H9 (cell line): Measurements from ENCODE around the gene AHSG. TPM values are rescaled to one million over a fixed set of nuclear protein-coding genes. Genes with fewer than 3 reads are reported as not detected.

Experiments used
- DNase-seq: peaks from one replicate; pipeline ENCODE4 v3.0.0-alpha.2; 2017
- H2AFZ ChIP-seq: one replicate; pipeline ENCODE4 v1.6.1; 2013; ENCODE audit warnings: mild to moderate bottlenecking, low read length, control low read depth, moderate library complexity
- H2AK5ac ChIP-seq: 2 replicates; pipeline ENCODE4 v1.6.1; 2013; ENCODE audit warnings: low read length, control low read depth, mixed read lengths; ENCODE audit not compliant: insufficient read length
- H2BK120ac ChIP-seq: one replicate; pipeline ENCODE4 v1.6.1; 2013; ENCODE audit warnings: low read depth, mild to moderate bottlenecking, low read length, control low read depth, inconsistent platforms; ENCODE audit not compliant: poor library complexity, severe bottlenecking
- H2BK12ac ChIP-seq: 2 replicates; pipeline ENCODE4 v1.6.1; 2013; ENCODE audit warnings: low read length, control low read depth, mixed read lengths, low read depth; ENCODE audit not compliant: insufficient read length
- H2BK15ac ChIP-seq: 2 replicates; pipeline ENCODE4 v1.6.1; 2013; ENCODE audit warnings: low read depth, low read length, control low read depth
- H2BK20ac ChIP-seq: one replicate; pipeline ENCODE4 v1.6.1; 2013; ENCODE audit warnings: low read depth, mild to moderate bottlenecking, low read length, control low read depth, inconsistent platforms; ENCODE audit not compliant: poor library complexity, severe bottlenecking
- H2BK5ac ChIP-seq: 2 replicates; pipeline ENCODE4 v1.6.1; 2013; ENCODE audit warnings: low read length, control low read depth, mixed read lengths; ENCODE audit not compliant: insufficient read length
- H3K14ac ChIP-seq: 2 replicates; pipeline ENCODE4 v1.6.1; 2013; ENCODE audit warnings: low read length, control low read depth; ENCODE audit not compliant: insufficient read depth
- H3K18ac ChIP-seq: 2 replicates; pipeline ENCODE4 v1.6.1; 2013; ENCODE audit warnings: low read depth, mild to moderate bottlenecking, mixed read lengths, low read length, control low read depth; ENCODE audit not compliant: insufficient read length
- H3K23ac ChIP-seq: 2 replicates; pipeline ENCODE4 v1.6.1; 2013; ENCODE audit warnings: low read length, control low read depth, mixed read lengths, low read depth; ENCODE audit not compliant: insufficient read length
- H3K23me2 ChIP-seq: 2 replicates; pipeline ENCODE4 v1.6.1; 2013; ENCODE audit warnings: low read depth, mild to moderate bottlenecking, mixed read lengths, low read length, control low read depth; ENCODE audit not compliant: insufficient read length, poor library complexity, severe bottlenecking
- H3K27ac ChIP-seq: 2 replicates; pipeline ENCODE4 v1.5.1; 2013; ENCODE audit warnings: low read length, control low read depth, mixed read lengths, low read depth; ENCODE audit not compliant: insufficient read length
- H3K27me3 ChIP-seq: 2 replicates; pipeline ENCODE4 v1.6.1; 2013; ENCODE audit warnings: low read length, control low read depth, inconsistent platforms; ENCODE audit not compliant: insufficient read depth
- H3K4ac ChIP-seq: 2 replicates; pipeline ENCODE4 v1.6.1; 2013; ENCODE audit warnings: low read depth, mild to moderate bottlenecking, control low read depth, inconsistent platforms, low read length, moderate library complexity
- H3K4me1 ChIP-seq: 2 replicates; pipeline ENCODE4 v1.6.1; 2013; ENCODE audit warnings: low read length, control low read depth, inconsistent platforms; ENCODE audit not compliant: insufficient read depth
- H3K4me2 ChIP-seq: 2 replicates; pipeline ENCODE4 v1.6.1; 2013; ENCODE audit warnings: low read length, control low read depth, mixed read lengths; ENCODE audit not compliant: insufficient read length, insufficient read depth
- H3K56ac ChIP-seq: 2 replicates; pipeline ENCODE4 v1.6.1; 2013; ENCODE audit warnings: low read depth, mild to moderate bottlenecking, mixed read lengths, low read length, control low read depth; ENCODE audit not compliant: insufficient read length
- H3K79me1 ChIP-seq: 2 replicates; pipeline ENCODE4 v1.6.1; 2013; ENCODE audit warnings: low read depth, mild to moderate bottlenecking, moderate library complexity, low read length, control low read depth, inconsistent platforms; ENCODE audit not compliant: insufficient read depth, poor library complexity, severe bottlenecking
- H3K79me2 ChIP-seq: 2 replicates; pipeline ENCODE4 v1.6.1; 2013; ENCODE audit warnings: low read length, control low read depth, inconsistent platforms; ENCODE audit not compliant: insufficient read depth
- H3K9ac ChIP-seq: 2 replicates; pipeline ENCODE4 v1.6.1; 2013; ENCODE audit warnings: low read length, control low read depth, mixed read lengths; ENCODE audit not compliant: insufficient read length; ENCODE audit errors: extremely low read depth
- H3K9me3 ChIP-seq: one replicate; pipeline ENCODE4 v1.6.1; 2013; ENCODE audit warnings: low read depth, low read length, inconsistent platforms; ENCODE audit not compliant: control insufficient read depth
- H3T11ph ChIP-seq: one replicate; pipeline ENCODE4 v1.6.1; 2013; ENCODE audit warnings: mild to moderate bottlenecking, low read length, control low read depth, inconsistent platforms
- H4K20me1 ChIP-seq: one replicate; pipeline ENCODE4 v1.6.1; 2013; ENCODE audit not compliant: control insufficient read depth, insufficient read length, insufficient read depth
- H4K5ac ChIP-seq: 2 replicates; pipeline ENCODE4 v1.6.1; 2013; ENCODE audit warnings: low read depth, mild to moderate bottlenecking, mixed read lengths, low read length, control low read depth; ENCODE audit not compliant: insufficient read length
- H4K8ac ChIP-seq: replicated peaks from 2 replicates; pipeline ENCODE4 v1.6.1; 2013; ENCODE audit warnings: low read length, control low read depth, mixed read lengths, low read depth; ENCODE audit not compliant: insufficient read length
- H4K91ac ChIP-seq: 2 replicates; pipeline ENCODE4 v1.6.1; 2013; ENCODE audit warnings: low read depth, mild to moderate bottlenecking, moderate library complexity, mixed read lengths, low read length, control low read depth; ENCODE audit not compliant: insufficient read length
- H3K27ac Mint-ChIP-seq, 3 experiments: 2 replicates in 2 of 3; 3 replicates in 1 of 3; pipeline ENCODE4 v1.8.0; 2020 to 2021; ENCODE audit warnings: mixed read lengths in 3 of 3, mild to moderate bottlenecking in 1 of 3, moderate library complexity in 1 of 3
- H3K27me3 Mint-ChIP-seq: 2 replicates; pipeline ENCODE4 v1.8.0; 2021; ENCODE audit warnings: low read depth, mild to moderate bottlenecking, moderate library complexity, mixed read lengths
- H3K36me3 Mint-ChIP-seq, 3 experiments: 2 replicates in 2 of 3; 3 replicates in 1 of 3; pipeline ENCODE4 v1.8.0; 2020 to 2021; ENCODE audit warnings: low read depth in 3 of 3, mixed read lengths in 3 of 3; ENCODE audit not compliant: insufficient read depth in 1 of 3
- H3K4me1 Mint-ChIP-seq, 2 experiments: 2 replicates each; pipeline ENCODE4 v1.8.0; 2020; ENCODE audit warnings: mixed read lengths in 2 of 2
- H3K4me3 Mint-ChIP-seq, 2 experiments: 2 replicates in 1 of 2; 3 replicates in 1 of 2; pipeline ENCODE4 v1.8.0; 2020 to 2021; ENCODE audit warnings: mild to moderate bottlenecking in 2 of 2, mixed read lengths in 2 of 2, moderate library complexity in 1 of 2
- H3K9me3 Mint-ChIP-seq, 2 experiments: 2 replicates in 1 of 2; 3 replicates in 1 of 2; pipeline ENCODE4 v1.8.0; 2020; ENCODE audit warnings: mild to moderate bottlenecking in 2 of 2, mixed read lengths in 2 of 2, moderate library complexity in 1 of 2
- WGBS: extraction: QIAGEN DNeasy Blood & Tissue Kit; methylation state at CpG from one replicate; pipeline ENCODE4 v1.1.7; 2013; ENCODE audit warnings: missing lambda C conversion rate, low lambda C conversion rate, mixed read lengths; ENCODE audit not compliant: insufficient read length; ENCODE audit errors: extremely low coverage; 5-methylcytosine and 5-hydroxymethylcytosine counted together
- total RNA-seq: library from RNA; stranded (reverse); gene quantifications from 2 replicates; pipeline ENCODE4 v1.2.1, GENCODE V29; 2021
- TF ChIP-seq, protein P1 (sequence below): fragments of 200-600 bp; sonication (generic); conservative IDR thresholded peaks from 3 replicates; pipeline ENCODE4 v1.8.0; 2021; ENCODE audit warnings: antibody characterized with exemption, mild to moderate bottlenecking

AHSG gene
- total RNA-seq, 1 experiment from 2014 or later: not detected

DNA sequence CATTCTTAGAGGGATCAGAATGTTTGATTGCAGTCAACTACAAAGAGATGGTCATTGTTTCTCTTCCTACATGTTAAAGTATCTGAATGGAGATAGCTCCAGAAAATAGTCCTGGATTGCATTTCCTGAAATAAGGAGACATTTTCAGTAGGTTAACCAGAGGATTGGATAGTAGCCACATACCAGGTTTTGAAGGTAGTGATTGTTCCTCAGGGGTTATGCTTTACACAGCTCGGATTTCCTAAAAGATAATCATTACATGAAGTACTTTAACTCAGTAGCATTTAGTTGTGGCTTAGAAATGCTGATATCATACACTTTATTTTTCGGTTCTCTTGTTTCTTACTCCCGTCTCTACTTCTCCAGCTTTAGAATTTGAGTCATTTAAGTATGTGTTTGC, 32.1 kb upstream of the AHSG start:
- Histone ChIP-seq H4K5ac (no peak overlapping the region), H2BK12ac (no peak overlapping the region), H3K4me1 (no peaks in the 10 kb centered on the region), H4K8ac (no peak overlapping the region), H3K79me2 (no peaks in the 10 kb centered on the region), H3K9me3 (no peaks in the 10 kb centered on the region), H3K23me2 (no peaks in the 10 kb centered on the region), H3K27me3 (no peaks in the 10 kb centered on the region), H3K79me1 (no peaks in the 10 kb centered on the region), H2AK5ac (no peak overlapping the region), H3K4ac (no peak overlapping the region), H3K23ac (no peak overlapping the region), H3K18ac (no peak overlapping the region), H2BK15ac (no peak overlapping the region), H2BK5ac (no peak overlapping the region), H3K4me2 (no peak overlapping the region), H3K27ac (no peak overlapping the region), H3K9ac (no peak overlapping the region), H3T11ph (no peak overlapping the region), H2AFZ (no peak overlapping the region), H2BK120ac (no peak overlapping the region), H2BK20ac (no peak overlapping the region), H4K91ac (no peak overlapping the region), H3K56ac (no peak overlapping the region), H4K20me1 (no peaks in the 10 kb centered on the region), H3K14ac (no peak overlapping the region)
- H3K27ac Mint-ChIP-seq: no peak overlapping the region
- TF ChIP-seq, protein P1, sequence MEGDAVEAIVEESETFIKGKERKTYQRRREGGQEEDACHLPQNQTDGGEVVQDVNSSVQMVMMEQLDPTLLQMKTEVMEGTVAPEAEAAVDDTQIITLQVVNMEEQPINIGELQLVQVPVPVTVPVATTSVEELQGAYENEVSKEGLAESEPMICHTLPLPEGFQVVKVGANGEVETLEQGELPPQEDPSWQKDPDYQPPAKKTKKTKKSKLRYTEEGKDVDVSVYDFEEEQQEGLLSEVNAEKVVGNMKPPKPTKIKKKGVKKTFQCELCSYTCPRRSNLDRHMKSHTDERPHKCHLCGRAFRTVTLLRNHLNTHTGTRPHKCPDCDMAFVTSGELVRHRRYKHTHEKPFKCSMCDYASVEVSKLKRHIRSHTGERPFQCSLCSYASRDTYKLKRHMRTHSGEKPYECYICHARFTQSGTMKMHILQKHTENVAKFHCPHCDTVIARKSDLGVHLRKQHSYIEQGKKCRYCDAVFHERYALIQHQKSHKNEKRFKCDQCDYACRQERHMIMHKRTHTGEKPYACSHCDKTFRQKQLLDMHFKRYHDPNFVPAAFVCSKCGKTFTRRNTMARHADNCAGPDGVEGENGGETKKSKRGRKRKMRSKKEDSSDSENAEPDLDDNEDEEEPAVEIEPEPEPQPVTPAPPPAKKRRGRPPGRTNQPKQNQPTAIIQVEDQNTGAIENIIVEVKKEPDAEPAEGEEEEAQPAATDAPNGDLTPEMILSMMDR: no peak
- H3K4me3 Mint-ChIP-seq: no peak overlapping the region
- no peaks in the 10 kb centered on the region for H3K4me1 Mint-ChIP-seq
- H3K27me3 Mint-ChIP-seq: no peaks in the 10 kb centered on the region
- H3K9me3 Mint-ChIP-seq: no peaks in the 10 kb centered on the region
- H3K36me3 Mint-ChIP-seq: peaks cover 44 to 85% (median 78%) of the 10 kb centered on the region in 3 experiments; a peak in 6 of 7 replicates
- WGBS: no CpG with 5 or more reads among the region's 3 CpGs
- DNase-seq: no peak
